GM21529 (cell line): ENCODE measurements around the gene CDK5RAP3.
"Not testable (repeated sequence)": the region's sequence is repeated elsewhere in the genome, so short reads cannot be mapped to it uniquely, and the experiment has no call there.

Experiments used
- ATAC-seq: cut with Tn5 transposase; IDR thresholded peaks from one replicate; pipeline ENCODE4 v1.9.1; 2021; ENCODE audit not compliant: unreplicated experiment

The CDK5RAP3 gene

DNA sequence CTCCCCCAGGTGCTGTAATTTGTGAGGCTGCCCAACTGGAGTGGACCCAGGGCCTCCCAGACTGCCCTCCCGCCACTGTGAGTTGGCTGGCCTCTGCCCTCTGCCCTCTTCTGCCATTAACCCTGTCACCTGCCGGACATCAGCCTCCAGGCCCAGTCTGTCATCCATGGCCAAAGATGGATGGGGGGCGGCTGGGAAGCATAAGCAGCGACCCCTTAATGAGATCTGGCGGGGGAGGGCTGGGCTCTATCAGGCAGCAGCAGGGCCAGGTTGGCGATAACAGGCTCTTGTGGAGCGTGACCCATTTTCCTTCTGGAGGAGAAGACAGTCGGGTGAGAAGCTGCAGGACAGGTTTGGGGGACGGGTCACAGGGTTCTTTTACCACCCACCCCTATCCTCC, 25.3 kb downstream of the CDK5RAP3 start:
- no peak for ATAC-seq

GRCh38 chr17:47997586-47997985, 26.7 kb downstream of the CDK5RAP3 start:
- no peak for ATAC-seq

GRCh38 chr17:47998044-47998443, 27.1 kb downstream of the CDK5RAP3 start:
- ATAC-seq, result no peak

GRCh38 chr17:47999582-47999981, 28.7 kb downstream of the CDK5RAP3 start:
- ATAC-seq, result no peak

GRCh38 chr17:48001197-48001596, 30.3 kb downstream of the CDK5RAP3 start:
- no peak for ATAC-seq

DNA sequence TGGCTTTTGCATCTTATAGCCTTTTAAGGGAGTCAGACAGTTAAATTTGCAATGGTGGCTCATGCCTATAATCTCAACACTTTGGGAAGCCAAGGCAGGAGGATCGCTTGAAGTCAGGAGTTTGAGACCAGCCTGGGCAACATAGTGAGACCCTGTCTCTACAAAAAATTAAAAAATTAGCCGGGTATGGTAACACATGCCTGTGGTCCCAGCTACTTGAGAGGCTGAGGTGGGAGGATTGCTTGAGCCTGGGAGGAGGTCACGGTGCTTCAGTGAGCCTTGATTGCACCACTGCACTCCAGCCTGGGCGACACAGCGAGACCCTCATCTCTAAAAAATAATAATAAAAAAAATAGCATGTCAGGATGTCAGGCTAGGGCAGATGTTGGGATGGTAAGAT, 30.7 kb downstream of the CDK5RAP3 start:
- not testable (repeated sequence) for ATAC-seq

- ATAC-seq, result no peak
Measured at GRCh38 chr17:48002266-48002915, 31.5 kb downstream of the CDK5RAP3 start.

- no peak for ATAC-seq
Measured at GRCh38 chr17:48002916-48003416, 32.1 kb downstream of the CDK5RAP3 start.

- ATAC-seq, result no peak
Measured at GRCh38 chr17:48003417-48004151, 32.7 kb downstream of the CDK5RAP3 start.

GRCh38 chr17:48004983-48005382, 34.1 kb downstream of the CDK5RAP3 start:
- ATAC-seq, result no peak

- no peak for ATAC-seq
Measured at GRCh38 chr17:48006936-48007709, 36.2 kb downstream of the CDK5RAP3 start.

DNA sequence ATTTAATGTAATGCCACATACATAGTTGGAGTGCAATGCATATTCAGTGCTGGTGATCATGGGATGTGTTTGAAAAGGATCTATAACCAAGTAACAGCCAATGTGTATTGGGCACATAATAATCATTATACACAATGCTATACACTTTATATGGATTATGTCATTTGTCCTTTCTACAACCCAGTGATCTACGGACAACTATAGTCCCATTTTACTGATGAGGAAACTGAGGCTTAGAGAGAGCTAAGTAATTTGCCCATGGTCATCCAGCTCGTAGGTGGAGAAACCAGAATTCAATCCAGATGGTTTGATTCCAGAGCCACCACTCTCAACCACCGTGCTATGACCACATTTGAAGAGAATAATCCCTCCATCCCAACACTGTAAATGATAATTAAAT, 39.3 kb downstream of the CDK5RAP3 start:
- ATAC-seq, result no peak

DNA sequence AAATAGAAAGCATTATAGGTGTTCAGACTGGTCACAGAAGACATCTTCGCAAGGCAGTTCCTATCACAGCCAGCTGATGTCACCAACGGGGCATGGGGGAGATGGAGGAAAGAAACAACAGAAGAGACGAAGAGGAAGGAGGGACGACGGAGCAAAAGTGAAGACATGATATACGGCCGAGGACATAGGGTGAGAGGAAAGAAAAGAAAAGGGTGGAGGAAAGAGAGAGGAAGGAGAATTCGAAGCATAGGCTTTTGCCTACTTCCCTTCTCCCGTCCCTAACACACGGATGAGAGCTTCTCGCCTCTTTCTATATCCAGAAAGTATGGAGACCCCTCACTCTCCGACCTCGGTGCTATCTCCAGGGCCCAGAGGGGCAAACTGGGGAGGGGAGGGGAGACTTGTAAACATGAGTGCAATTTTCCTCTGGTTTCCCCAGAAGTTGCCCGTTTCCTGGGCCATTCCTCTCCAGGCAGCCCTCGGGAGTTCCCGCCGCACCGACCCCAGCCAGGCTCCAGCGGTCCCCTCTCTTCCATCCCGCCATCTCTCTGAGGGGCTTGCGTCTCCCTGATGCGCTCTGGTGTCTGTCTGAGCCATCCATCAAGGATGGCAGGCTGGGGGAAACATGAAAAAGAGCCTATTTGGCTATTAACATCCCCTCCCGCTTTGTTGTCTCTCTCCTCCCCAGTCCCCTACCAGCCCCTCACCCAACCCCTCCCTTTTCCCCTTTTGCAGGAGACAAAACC, 40.7 kb downstream of the CDK5RAP3 start:
- ATAC-seq, result no peak

DNA sequence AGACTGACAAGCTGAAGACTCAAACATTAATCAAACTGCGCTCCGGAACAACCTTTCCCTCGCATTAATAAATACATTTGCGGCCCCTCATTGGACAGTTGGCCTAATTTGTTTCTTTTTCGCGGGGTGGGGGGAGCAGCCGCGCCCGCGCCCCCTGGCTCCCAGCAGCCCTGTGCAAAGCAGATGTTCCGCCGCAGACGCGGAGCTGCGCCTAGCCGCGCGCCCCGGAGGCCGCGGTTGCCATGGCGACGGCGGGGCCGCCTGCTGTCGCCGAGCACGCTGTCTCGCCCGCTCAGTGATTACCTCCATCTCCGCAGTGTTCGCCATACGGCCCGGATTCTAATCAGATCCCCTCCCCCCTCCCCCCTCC, 41.2 kb downstream of the CDK5RAP3 start:
- ATAC-seq, result no peak

- no peak for ATAC-seq
Measured at GRCh38 chr17:48012654-48013053, 41.7 kb downstream of the CDK5RAP3 start.

DNA sequence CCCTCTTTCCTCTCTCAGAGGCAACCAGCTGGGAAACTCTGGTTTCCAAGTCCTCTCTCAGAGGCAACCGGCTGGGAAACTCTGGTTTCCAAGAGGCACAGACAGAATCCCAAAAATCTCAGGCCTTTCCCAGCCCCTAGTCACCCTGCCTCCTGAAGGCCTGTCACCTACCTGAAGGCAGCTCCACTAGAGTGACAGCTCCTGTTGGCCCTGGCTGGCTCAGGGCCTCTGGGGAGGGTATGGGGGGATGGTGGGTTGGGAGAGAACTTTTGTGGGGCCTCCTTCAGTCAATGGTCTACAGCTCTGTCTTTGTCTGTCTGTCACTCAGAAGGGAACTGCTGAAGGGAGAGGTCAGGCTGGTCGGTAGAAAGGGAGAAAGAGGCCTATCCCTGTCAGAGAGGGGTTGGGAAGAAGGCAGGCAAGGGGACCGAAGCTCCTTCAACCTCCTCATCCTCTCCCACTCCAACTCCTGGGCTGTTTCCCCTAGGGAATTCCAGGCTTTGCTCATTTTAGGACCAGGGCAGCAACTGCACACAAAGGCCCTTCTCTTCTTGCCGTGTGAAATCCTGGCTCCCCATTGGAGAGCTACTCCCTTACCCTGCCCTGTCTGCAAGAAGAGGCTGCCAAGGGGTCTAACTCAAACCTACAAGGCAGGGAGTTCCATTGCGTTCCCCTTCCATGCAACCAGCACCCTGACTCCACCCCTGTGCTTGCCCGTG, 43.1 kb downstream of the CDK5RAP3 start:
- ATAC-seq, result no peak

- no peak for ATAC-seq
Measured at GRCh38 chr17:48014595-48015111, 43.7 kb downstream of the CDK5RAP3 start.

- no peak for ATAC-seq
Measured at GRCh38 chr17:48016112-48016511, 45.2 kb downstream of the CDK5RAP3 start.

- not testable (repeated sequence) for ATAC-seq
Measured at GRCh38 chr17:48017817-48018158, 46.9 kb downstream of the CDK5RAP3 start.

- ATAC-seq, result no peak
Measured at GRCh38 chr17:48021934-48022333, 51.0 kb downstream of the CDK5RAP3 start.
